GM21528 (cell line): ENCODE data around the gene STK17B.
"Not testable (repeated sequence)": the region's sequence is repeated elsewhere in the genome, so short reads cannot be mapped to it uniquely, and the experiment has no call there.

Experiments
- ATAC-seq: cut with Tn5 transposase; IDR thresholded peaks from one replicate; pipeline ENCODE4 v1.9.1; 2021; ENCODE audit warnings: mild to moderate bottlenecking, moderate library complexity; ENCODE audit not compliant: unreplicated experiment, low FRiP score

Gene STK17B

GRCh38 chr2:196123679-196124373, 47.6 kb downstream of the STK17B start:
- no peak for ATAC-seq

- no peak for ATAC-seq
Measured at GRCh38 chr2:196119926-196120325, 51.5 kb downstream of the STK17B start.

GRCh38 chr2:196117214-196117705, 54.1 kb downstream of the STK17B start:
- ATAC-seq, result no peak

- ATAC-seq, result no peak
Measured at GRCh38 chr2:196113061-196113974, 58.1 kb downstream of the STK17B start.

- no peak for ATAC-seq
Measured at GRCh38 chr2:196112418-196113034, 58.9 kb downstream of the STK17B start.

GRCh38 chr2:196108604-196109003, 62.8 kb downstream of the STK17B start:
- ATAC-seq, result no peak

- no peak for ATAC-seq
Measured at GRCh38 chr2:196105951-196106350, 65.4 kb downstream of the STK17B start.

- no peak for ATAC-seq
Measured at GRCh38 chr2:196104066-196104465, 67.3 kb downstream of the STK17B start.

- ATAC-seq, result no peak
Measured at GRCh38 chr2:196103626-196104025, 67.8 kb downstream of the STK17B start.

GRCh38 chr2:196101325-196101991, 69.9 kb downstream of the STK17B start:
- peak; percentile 97 for ATAC-seq

- ATAC-seq, result no peak
Measured at GRCh38 chr2:196099916-196100315, 71.5 kb downstream of the STK17B start.

- ATAC-seq, result no peak
Measured at GRCh38 chr2:196097864-196098660, 73.3 kb downstream of the STK17B start.

GRCh38 chr2:196096982-196097745, 74.2 kb downstream of the STK17B start:
- no peak for ATAC-seq

- no peak for ATAC-seq
Measured at GRCh38 chr2:196096264-196096663, 75.1 kb downstream of the STK17B start.

- not testable (repeated sequence) for ATAC-seq
Measured at GRCh38 chr2:196089448-196089847, 81.9 kb downstream of the STK17B start.

GRCh38 chr2:196088203-196088602, 83.2 kb downstream of the STK17B start:
- no peak for ATAC-seq

GRCh38 chr2:196086517-196087368, 84.6 kb downstream of the STK17B start:
- peak; percentile 61 for ATAC-seq

- no peak for ATAC-seq
Measured at GRCh38 chr2:196083601-196084000, 87.8 kb downstream of the STK17B start.
